Measurements from ENCODE around the gene ANKS1B.

Gene ANKS1B

DNA sequence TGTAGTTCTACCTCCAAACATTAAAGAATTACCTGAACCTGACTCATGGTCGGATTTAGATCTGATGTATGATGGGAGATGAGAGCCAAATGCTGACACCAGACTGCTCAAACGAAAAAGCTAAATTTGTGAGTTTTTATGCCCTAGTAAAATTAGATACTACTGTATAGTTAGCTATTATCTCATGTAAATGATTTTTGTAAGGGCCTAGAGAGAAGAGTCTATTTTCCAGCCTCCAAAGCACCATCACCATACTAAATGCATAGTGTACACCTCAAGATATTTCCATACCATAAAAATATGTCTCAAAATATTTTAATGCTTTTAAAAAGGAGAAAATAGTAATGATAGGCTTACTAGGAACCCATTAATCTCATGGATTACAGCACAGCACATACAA, 18.3 kb downstream of the ANKS1B start:
- no peak for DNase-seq (ENCODE audit: low read depth)
- TF ChIP-seq, protein P1, sequence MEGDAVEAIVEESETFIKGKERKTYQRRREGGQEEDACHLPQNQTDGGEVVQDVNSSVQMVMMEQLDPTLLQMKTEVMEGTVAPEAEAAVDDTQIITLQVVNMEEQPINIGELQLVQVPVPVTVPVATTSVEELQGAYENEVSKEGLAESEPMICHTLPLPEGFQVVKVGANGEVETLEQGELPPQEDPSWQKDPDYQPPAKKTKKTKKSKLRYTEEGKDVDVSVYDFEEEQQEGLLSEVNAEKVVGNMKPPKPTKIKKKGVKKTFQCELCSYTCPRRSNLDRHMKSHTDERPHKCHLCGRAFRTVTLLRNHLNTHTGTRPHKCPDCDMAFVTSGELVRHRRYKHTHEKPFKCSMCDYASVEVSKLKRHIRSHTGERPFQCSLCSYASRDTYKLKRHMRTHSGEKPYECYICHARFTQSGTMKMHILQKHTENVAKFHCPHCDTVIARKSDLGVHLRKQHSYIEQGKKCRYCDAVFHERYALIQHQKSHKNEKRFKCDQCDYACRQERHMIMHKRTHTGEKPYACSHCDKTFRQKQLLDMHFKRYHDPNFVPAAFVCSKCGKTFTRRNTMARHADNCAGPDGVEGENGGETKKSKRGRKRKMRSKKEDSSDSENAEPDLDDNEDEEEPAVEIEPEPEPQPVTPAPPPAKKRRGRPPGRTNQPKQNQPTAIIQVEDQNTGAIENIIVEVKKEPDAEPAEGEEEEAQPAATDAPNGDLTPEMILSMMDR (IDR thresholded peaks at IDR 0.05; ENCODE audit: control insufficient read depth, insufficient read depth, low read depth, low read length, missing control alignments), result no peak
- H3K4me3 ChIP-seq (ENCODE audit: control insufficient read depth, low read depth, low read length), result no peak overlapping the region

DNA sequence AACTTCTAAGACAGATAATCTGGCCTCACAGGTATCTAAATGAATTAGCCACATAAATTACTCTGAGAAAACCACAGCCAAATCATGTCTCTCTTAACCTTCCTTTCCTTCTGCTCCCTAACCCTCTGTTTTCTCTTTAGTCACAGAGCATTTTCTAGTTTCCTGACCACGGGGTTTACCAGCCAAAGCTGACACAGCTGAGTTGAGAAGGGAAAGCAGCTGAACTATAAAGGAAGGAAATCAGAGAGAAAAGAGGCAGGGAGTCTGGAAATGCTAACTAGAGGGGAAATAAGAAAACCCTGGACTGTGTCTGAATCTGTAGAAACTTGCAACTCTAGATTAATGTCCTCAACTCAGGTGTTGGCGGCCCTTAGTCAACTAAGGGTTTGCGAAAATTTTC, 24.4 kb downstream of the ANKS1B start:
- DNase-seq (ENCODE audit: low read depth), result no peak
- no peak overlapping the region for H3K4me3 ChIP-seq (ENCODE audit: control insufficient read depth, low read depth, low read length)
- TF ChIP-seq, protein P1 (IDR thresholded peaks at IDR 0.05; ENCODE audit: control insufficient read depth, insufficient read depth, low read depth, low read length, missing control alignments), result no peak

DNA sequence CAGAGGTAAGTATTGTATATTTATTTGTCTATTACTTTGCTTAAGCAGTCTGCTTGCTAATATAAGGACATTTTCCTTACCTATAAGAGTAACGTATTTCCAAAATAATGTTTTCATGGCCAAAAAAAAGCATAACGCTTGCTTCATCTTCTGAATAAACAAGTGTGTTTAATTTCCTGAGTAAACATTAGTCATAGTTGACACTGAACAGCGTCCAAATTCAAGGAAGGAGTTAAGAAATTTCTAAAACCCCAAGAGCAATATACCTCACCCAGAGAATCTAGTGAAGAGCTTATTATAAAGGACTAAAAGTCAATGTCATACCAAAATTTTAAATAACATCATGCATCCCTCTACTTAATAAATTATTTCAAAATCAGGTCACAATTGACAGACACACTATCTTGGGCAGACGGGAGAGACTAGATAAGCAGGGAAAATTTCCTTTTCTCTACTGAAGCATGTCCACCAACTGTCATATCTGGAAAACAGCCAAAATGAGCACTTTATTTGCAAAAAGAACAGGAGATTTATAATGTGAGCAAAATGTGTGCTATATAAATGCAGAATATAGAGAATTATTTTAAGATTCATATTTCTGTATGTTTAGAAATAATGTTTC, 25.1 kb downstream of the ANKS1B start:
- peak; percentile 10 for DNase-seq (ENCODE audit: low read depth)
- H3K4me3 ChIP-seq (ENCODE audit: control insufficient read depth, low read depth, low read length), result no peak overlapping the region
- TF ChIP-seq, protein P1 (IDR thresholded peaks at IDR 0.05; ENCODE audit: control insufficient read depth, insufficient read depth, low read depth, low read length, missing control alignments), result no peak

DNA sequence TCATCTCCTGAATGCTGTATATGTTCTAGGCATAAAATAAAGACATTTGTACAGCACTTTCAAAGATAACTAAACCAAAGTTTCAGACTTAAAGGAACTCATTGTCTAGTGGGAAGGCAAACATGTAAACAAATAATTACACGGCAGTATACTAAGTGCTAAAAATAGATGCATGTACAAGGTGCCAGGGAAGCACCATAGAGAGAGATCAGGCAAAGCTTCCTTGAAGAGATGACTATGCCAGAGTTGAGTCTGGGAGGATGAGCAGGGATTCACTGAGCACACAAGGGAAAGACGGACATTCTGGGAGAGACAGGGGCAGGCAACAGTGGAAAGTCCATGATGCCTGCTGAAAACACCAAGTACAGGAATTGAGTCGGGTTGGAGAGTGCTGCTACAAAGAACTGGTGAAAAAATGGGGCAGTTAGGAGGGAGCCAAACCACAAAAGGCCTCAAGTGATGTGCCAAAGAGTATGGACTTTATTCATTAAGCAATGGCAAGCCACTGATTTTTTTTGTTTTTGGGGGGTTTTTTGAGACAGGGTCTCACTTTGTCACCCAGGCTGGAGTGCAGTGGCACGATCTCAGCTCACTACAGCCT, 26.8 kb downstream of the ANKS1B start:
- TF ChIP-seq, protein P1 (IDR thresholded peaks at IDR 0.05; ENCODE audit: control insufficient read depth, insufficient read depth, low read depth, low read length, missing control alignments), result no peak
- no peak for DNase-seq (ENCODE audit: low read depth)
- no peak overlapping the region for H3K4me3 ChIP-seq (ENCODE audit: control insufficient read depth, low read depth, low read length)

DNA sequence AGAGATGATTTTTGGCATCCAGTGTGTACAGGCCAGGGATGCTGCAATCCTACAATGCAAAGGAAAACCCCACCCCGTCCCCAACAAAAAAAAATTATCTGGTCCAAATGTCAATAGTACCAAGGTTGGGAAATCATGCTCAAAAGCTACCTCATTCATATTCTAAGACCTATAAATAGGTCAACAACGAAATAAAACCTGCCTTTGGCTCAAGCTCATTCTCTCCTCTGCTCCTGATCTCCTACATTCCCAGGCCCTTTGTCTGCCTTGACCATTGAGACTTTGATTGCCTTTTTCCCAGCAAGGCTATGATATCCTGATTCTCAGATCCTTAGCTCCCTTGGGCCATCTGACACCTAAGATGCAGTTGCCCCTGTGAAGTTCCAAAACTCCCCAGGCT, 30.0 kb downstream of the ANKS1B start:
- H3K4me3 ChIP-seq (ENCODE audit: control insufficient read depth, low read depth, low read length), result no peak overlapping the region
- TF ChIP-seq, protein P1 (IDR thresholded peaks at IDR 0.05; ENCODE audit: control insufficient read depth, insufficient read depth, low read depth, low read length, missing control alignments), result no peak
- DNase-seq (ENCODE audit: low read depth), result no peak

DNA sequence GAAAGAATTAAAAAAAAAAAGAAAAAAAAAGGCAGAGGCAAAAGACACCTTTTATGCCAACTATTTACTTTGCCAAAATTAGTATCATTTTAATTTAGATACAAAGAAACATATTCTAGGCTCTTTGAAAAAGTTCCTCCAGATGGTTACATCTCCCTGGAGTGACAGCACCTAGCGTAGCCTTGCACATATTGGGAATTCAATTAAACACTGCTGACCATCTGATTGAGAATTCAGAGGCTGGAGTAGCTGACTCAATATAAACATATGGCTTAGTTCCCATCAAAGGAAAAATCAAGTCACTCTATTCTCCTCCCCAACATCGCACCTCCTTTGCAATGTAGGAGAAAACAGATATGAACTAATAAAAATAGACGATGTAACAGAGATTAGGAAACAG, 36.4 kb downstream of the ANKS1B start:
- TF ChIP-seq, protein P1 (IDR thresholded peaks at IDR 0.05; ENCODE audit: control insufficient read depth, insufficient read depth, low read depth, low read length, missing control alignments), result no peak
- no peak for DNase-seq (ENCODE audit: low read depth)
- no peak overlapping the region for H3K4me3 ChIP-seq (ENCODE audit: control insufficient read depth, low read depth, low read length)

All from AG09309 (cell line).